HepG2 (cell line): ENCODE measurements around the gene CALCB. TPM values are rescaled to one million over a fixed set of nuclear protein-coding genes. Genes with fewer than 3 reads are reported as not detected.
A peak's percentile ranks its signal among the peaks of the same experiment; 100 is the strongest.

ENCODE experiments used
- KDM2A ChIP-seq: sonication (generic); formaldehyde crosslinking; IDR thresholded peaks from 2 replicates; pipeline ENCODE4 v1.4.0; 2020; ENCODE audit warnings: low read depth, missing genetic modification reagents, borderline replicate concordance
- MAFG ChIP-seq: sonication (generic); formaldehyde crosslinking; IDR thresholded peaks from 2 replicates; pipeline ENCODE4 v1.5.1; 2020; ENCODE audit warnings: mild to moderate bottlenecking, missing genetic modification reagents
- NKX3-1 ChIP-seq: sonication (generic); formaldehyde crosslinking; IDR thresholded peaks from 2 replicates; pipeline ENCODE4 v1.5.0; 2020; ENCODE audit warnings: missing genetic modification reagents
- NPAS2 ChIP-seq: sonication (generic); formaldehyde crosslinking; IDR thresholded peaks from 2 replicates; pipeline ENCODE4 v1.8.0; 2022; ENCODE audit warnings: mild to moderate bottlenecking, missing genetic modification reagents, borderline replicate concordance
- PHF21A ChIP-seq: sonication (generic); formaldehyde crosslinking; IDR thresholded peaks from 2 replicates; pipeline ENCODE4 v1.5.0; 2020; ENCODE audit warnings: mild to moderate bottlenecking, missing genetic modification reagents
- RBM39 ChIP-seq: fragments of 200-400 bp; formaldehyde crosslinking; IDR thresholded peaks from one replicate; pipeline ENCODE4 v1.6.1; 2018; ENCODE audit warnings: antibody characterized with exemption, mild to moderate bottlenecking, low read depth, low read length; ENCODE audit not compliant: poor library complexity, severe bottlenecking
- RFX5 ChIP-seq: IDR thresholded peaks from 2 replicates; pipeline ENCODE4 v1.6.1; 2011; ENCODE audit warnings: low read depth, low read length, improper control_type of control experiment
- SNAPC2 ChIP-seq: sonication (generic); formaldehyde crosslinking; IDR thresholded peaks from 2 replicates; pipeline ENCODE4 v1.8.1; 2022; ENCODE audit warnings: mild to moderate bottlenecking, missing genetic modification reagents
- ZFP36L1 ChIP-seq: sonication (generic); formaldehyde crosslinking; IDR thresholded peaks from 2 replicates; pipeline ENCODE4 v1.8.0; 2022; ENCODE audit warnings: mild to moderate bottlenecking, missing genetic modification reagents, moderate library complexity
- ZNF10 ChIP-seq: sonication (generic); formaldehyde crosslinking; IDR thresholded peaks from 2 replicates; pipeline ENCODE4 v1.4.0; 2020; ENCODE audit warnings: mild to moderate bottlenecking, low read depth, missing genetic modification reagents, borderline replicate concordance
- ZNF484 ChIP-seq: sonication (generic); formaldehyde crosslinking; IDR thresholded peaks from 2 replicates; pipeline ENCODE4 v1.5.1; 2020; ENCODE audit warnings: mild to moderate bottlenecking, low read depth, missing genetic modification reagents, borderline replicate concordance
- ZNF549 ChIP-seq: sonication (generic); formaldehyde crosslinking; IDR thresholded peaks from 2 replicates; pipeline ENCODE4 v1.5.0; 2020; ENCODE audit warnings: missing genetic modification reagents
- ZNF768 ChIP-seq: sonication (generic); formaldehyde crosslinking; IDR thresholded peaks from 2 replicates; pipeline ENCODE4 v1.4.0; 2020; ENCODE audit warnings: missing genetic modification reagents
- polyA plus RNA-seq, 8 experiments: library from polyadenylated mRNA; depleted of rRNA in 3 of 8; stranded (reverse) in 7 of 8; unstranded in 1 of 8; fragments of >200 nt; fragmentation: Illumina TruSeq in 4 of 8; extraction: Trizol in 4 of 8; gene quantifications; 2 replicates each; pipeline versions ENCODE4 v1.2.1 to v1.2.3, GENCODE V29; 2011 to 2016; ENCODE audit warnings: low read depth in 4 of 8, missing spikeins in 1 of 8, mixed read lengths in 1 of 8; ENCODE audit not compliant: insufficient read depth in 1 of 8
- total RNA-seq, 5 experiments: library from RNA; depleted of rRNA; stranded (reverse); fragments of >200 nt; fragmentation: Illumina TruSeq; extraction: Trizol; gene quantifications; 2 replicates each; pipeline ENCODE4 v1.2.3, GENCODE V29; 2016; ENCODE audit warnings: low read depth in 1 of 5
- TF ChIP-seq, protein P1 (sequence below): sonication (generic); formaldehyde crosslinking; IDR thresholded peaks from 2 replicates; pipeline ENCODE4 v1.4.0; 2020; ENCODE audit warnings: mild to moderate bottlenecking, low read depth, missing genetic modification reagents
- TF ChIP-seq, protein P2 (sequence below): sonication (generic); formaldehyde crosslinking; IDR thresholded peaks from 2 replicates; pipeline ENCODE4 v1.5.1; 2020; ENCODE audit warnings: mild to moderate bottlenecking, missing genetic modification reagents, moderate library complexity
- TF ChIP-seq, protein P3 (sequence below): sonication (generic); formaldehyde crosslinking; IDR thresholded peaks from 2 replicates; pipeline ENCODE4 v1.8.0; 2022; ENCODE audit warnings: mild to moderate bottlenecking, missing genetic modification reagents, moderate library complexity
- TF ChIP-seq, protein P4 (sequence below): IDR thresholded peaks from 2 replicates; pipeline ENCODE4 v1.6.1; 2016; ENCODE audit warnings: missing compliant biosample characterization, missing genetic modification reagents, borderline replicate concordance
- TF ChIP-seq, protein P5 (sequence below): sonication (generic); formaldehyde crosslinking; IDR thresholded peaks from 2 replicates; pipeline ENCODE4 v1.4.0; 2020; ENCODE audit warnings: missing genetic modification reagents, borderline replicate concordance

The CALCB gene
- total and polyA plus RNA-seq, 2 of the 13 experiments (the other 11 are each of a cell fraction or from before 2014, with no cell fraction given): not detected

DNA sequence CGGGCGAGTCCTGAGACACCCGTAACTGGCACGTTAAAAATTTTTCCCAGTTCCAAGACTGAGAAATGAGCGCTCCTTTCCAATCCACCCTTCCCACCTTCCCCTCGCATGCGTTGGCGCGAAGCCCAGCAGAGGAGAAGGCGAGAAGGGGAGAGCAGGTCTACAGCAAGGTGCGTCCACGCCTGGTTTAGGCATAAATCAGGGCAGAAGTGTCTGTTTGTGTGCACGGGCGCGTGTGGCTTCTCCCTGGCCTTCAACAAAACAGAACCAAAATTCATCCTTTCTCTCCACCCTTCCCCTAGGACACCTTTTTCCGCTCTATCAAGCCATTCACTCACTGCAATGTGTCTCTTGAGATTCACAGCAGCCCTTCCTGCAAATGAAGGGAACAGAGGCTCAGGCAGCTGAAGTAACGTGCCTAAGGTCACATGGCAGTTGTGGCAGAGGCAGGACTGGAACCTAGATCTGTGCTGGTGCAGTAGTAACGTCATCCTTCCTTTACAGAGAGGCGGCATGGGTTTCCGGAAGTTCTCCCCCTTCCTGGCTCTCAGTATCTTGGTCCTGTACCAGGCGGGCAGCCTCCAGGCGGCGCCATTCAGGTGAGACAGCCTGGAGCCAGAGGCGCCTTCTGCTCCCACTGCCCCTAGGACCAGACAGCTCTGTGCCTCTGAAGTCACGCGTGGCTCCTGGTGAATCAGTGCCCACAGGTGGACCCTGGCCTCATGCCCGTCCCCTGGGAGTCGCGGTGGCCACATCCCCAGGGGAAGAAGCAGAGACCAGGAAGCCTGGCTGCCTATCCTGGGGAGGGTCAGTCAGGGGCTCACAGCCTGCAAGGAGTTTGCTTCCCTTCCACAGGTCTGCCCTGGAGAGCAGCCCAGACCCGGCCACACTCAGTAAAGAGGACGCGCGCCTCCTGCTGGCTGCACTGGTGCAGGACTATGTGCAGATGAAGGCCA, 1.1 kb downstream of the CALCB start (continued):
- TF ChIP-seq, protein P1, sequence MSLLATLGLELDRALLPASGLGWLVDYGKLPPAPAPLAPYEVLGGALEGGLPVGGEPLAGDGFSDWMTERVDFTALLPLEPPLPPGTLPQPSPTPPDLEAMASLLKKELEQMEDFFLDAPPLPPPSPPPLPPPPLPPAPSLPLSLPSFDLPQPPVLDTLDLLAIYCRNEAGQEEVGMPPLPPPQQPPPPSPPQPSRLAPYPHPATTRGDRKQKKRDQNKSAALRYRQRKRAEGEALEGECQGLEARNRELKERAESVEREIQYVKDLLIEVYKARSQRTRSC: no peak
- TF ChIP-seq, protein P2, sequence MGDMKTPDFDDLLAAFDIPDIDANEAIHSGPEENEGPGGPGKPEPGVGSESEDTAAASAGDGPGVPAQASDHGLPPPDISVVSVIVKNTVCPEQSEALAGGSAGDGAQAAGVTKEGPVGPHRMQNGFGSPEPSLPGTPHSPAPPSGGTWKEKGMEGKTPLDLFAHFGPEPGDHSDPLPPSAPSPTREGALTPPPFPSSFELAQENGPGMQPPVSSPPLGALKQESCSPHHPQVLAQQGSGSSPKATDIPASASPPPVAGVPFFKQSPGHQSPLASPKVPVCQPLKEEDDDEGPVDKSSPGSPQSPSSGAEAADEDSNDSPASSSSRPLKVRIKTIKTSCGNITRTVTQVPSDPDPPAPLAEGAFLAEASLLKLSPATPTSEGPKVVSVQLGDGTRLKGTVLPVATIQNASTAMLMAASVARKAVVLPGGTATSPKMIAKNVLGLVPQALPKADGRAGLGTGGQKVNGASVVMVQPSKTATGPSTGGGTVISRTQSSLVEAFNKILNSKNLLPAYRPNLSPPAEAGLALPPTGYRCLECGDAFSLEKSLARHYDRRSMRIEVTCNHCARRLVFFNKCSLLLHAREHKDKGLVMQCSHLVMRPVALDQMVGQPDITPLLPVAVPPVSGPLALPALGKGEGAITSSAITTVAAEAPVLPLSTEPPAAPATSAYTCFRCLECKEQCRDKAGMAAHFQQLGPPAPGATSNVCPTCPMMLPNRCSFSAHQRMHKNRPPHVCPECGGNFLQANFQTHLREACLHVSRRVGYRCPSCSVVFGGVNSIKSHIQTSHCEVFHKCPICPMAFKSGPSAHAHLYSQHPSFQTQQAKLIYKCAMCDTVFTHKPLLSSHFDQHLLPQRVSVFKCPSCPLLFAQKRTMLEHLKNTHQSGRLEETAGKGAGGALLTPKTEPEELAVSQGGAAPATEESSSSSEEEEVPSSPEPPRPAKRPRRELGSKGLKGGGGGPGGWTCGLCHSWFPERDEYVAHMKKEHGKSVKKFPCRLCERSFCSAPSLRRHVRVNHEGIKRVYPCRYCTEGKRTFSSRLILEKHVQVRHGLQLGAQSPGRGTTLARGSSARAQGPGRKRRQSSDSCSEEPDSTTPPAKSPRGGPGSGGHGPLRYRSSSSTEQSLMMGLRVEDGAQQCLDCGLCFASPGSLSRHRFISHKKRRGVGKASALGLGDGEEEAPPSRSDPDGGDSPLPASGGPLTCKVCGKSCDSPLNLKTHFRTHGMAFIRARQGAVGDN: peak; percentile 58
- TF ChIP-seq PHF21A (CRISPR knock-in tag) (no peak), NKX3-1 (CRISPR knock-in tag) (no peak), ZNF549 (CRISPR knock-in tag) (no peak), RFX5 (no peak), RBM39 (no peak), KDM2A (CRISPR knock-in tag) (no peak), MAFG (CRISPR knock-in tag) (no peak), ZFP36L1 (CRISPR knock-in tag) (no peak), SNAPC2 (no peak), ZNF10 (CRISPR knock-in tag) (no peak), ZNF484 (CRISPR knock-in tag) (no peak), ZNF768 (CRISPR knock-in tag) (no peak), NPAS2 (no peak)
- TF ChIP-seq, protein P3, sequence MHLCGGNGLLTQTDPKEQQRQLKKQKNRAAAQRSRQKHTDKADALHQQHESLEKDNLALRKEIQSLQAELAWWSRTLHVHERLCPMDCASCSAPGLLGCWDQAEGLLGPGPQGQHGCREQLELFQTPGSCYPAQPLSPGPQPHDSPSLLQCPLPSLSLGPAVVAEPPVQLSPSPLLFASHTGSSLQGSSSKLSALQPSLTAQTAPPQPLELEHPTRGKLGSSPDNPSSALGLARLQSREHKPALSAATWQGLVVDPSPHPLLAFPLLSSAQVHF (CRISPR knock-in tag): no peak
- TF ChIP-seq, protein P4, sequence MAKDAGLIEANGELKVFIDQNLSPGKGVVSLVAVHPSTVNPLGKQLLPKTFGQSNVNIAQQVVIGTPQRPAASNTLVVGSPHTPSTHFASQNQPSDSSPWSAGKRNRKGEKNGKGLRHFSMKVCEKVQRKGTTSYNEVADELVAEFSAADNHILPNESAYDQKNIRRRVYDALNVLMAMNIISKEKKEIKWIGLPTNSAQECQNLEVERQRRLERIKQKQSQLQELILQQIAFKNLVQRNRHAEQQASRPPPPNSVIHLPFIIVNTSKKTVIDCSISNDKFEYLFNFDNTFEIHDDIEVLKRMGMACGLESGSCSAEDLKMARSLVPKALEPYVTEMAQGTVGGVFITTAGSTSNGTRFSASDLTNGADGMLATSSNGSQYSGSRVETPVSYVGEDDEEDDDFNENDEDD (CRISPR knock-in tag): no peak
- TF ChIP-seq, protein P5, sequence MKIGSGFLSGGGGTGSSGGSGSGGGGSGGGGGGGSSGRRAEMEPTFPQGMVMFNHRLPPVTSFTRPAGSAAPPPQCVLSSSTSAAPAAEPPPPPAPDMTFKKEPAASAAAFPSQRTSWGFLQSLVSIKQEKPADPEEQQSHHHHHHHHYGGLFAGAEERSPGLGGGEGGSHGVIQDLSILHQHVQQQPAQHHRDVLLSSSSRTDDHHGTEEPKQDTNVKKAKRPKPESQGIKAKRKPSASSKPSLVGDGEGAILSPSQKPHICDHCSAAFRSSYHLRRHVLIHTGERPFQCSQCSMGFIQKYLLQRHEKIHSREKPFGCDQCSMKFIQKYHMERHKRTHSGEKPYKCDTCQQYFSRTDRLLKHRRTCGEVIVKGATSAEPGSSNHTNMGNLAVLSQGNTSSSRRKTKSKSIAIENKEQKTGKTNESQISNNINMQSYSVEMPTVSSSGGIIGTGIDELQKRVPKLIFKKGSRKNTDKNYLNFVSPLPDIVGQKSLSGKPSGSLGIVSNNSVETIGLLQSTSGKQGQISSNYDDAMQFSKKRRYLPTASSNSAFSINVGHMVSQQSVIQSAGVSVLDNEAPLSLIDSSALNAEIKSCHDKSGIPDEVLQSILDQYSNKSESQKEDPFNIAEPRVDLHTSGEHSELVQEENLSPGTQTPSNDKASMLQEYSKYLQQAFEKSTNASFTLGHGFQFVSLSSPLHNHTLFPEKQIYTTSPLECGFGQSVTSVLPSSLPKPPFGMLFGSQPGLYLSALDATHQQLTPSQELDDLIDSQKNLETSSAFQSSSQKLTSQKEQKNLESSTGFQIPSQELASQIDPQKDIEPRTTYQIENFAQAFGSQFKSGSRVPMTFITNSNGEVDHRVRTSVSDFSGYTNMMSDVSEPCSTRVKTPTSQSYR (CRISPR knock-in tag): no peak
